Testis (tissue), 3 donors: ENCODE measurements around the gene HOXD1. TPM values are rescaled to one million over a fixed set of nuclear protein-coding genes. Genes with fewer than 3 reads are reported as not detected.

Experiments used
- DNase-seq: peaks from one replicate; pipeline ENCODE4 v3.0.0-alpha.2; 2019
- H3K27ac ChIP-seq, 2 donors: fragments of 200-600 bp; sonication (generic); one replicate each; pipeline ENCODE4 v1.5.1; 2019
- H3K27me3 ChIP-seq: fragments of 200-600 bp; sonication (generic); one replicate; pipeline ENCODE4 v1.5.1; 2019
- H3K36me3 ChIP-seq: fragments of 200-600 bp; sonication (generic); one replicate; pipeline ENCODE4 v1.5.1; 2017; ENCODE audit warnings: low read depth; ENCODE audit errors: missing control alignments
- H3K4me1 ChIP-seq: fragments of 200-600 bp; sonication (generic); one replicate; pipeline ENCODE4 v1.5.1; 2019
- H3K4me3 ChIP-seq, 2 donors: fragments of 200-600 bp; sonication (generic); one replicate each; pipeline ENCODE4 v1.5.1; 2017 to 2019
- H3K9me3 ChIP-seq: fragments of 200-600 bp; sonication (generic); one replicate; pipeline ENCODE4 v1.5.1; 2017
- POLR2A ChIP-seq: fragments of 450-650 bp; IDR thresholded peaks from one replicate; pipeline ENCODE4 v1.6.1; 2017; ENCODE audit warnings: antibody characterized with exemption, mild to moderate bottlenecking, moderate library complexity
- WGBS, 2 donors: methylation state at CpG; one replicate each; pipeline ENCODE4 v1.1.5; 2018; 5-methylcytosine and 5-hydroxymethylcytosine counted together
- intact Hi-C: fragments of 100-400 bp; cut with DNase I; formaldehyde crosslinking; loops from one replicate; pipeline ENCODE4 v1.15.1; 2023; ENCODE audit warnings: low total_unique reads
- polyA plus RNA-seq: library from polyadenylated mRNA; stranded (reverse); fragments of 350-450 nt; fragmentation: Illumina TruSeq; extraction: RNeasy Lipid Tissue Mini Kit (QIAGEN cat#74804); gene quantifications from one replicate; pipeline ENCODE4 v1.2.3, GENCODE V29; 2014; ENCODE audit warnings: low read depth, low replicate concordance; ENCODE audit not compliant: insufficient read depth
- total RNA-seq, 2 donors: library from RNA; depleted of rRNA; stranded (reverse); fragments of >200 nt; gene quantifications; one replicate each; pipeline ENCODE4 v1.2.3, GENCODE V29; 2016
- TF ChIP-seq, protein P1 (sequence below), 3 experiments: fragments of 450-650 bp in 2 of 3; fragments of 200-600 bp in 1 of 3; sonication (generic) in 1 of 3; IDR thresholded peaks; one replicate each; pipeline ENCODE4 v1.5.1; 2016 to 2019; ENCODE audit warnings: antibody characterized with exemption in 3 of 3, mild to moderate bottlenecking in 2 of 3, moderate library complexity in 1 of 3

Gene HOXD1
- total and polyA plus RNA-seq, 3 donors from 2014 or later: 1.8 to 7.6 (median 5.5) TPM

DNA sequence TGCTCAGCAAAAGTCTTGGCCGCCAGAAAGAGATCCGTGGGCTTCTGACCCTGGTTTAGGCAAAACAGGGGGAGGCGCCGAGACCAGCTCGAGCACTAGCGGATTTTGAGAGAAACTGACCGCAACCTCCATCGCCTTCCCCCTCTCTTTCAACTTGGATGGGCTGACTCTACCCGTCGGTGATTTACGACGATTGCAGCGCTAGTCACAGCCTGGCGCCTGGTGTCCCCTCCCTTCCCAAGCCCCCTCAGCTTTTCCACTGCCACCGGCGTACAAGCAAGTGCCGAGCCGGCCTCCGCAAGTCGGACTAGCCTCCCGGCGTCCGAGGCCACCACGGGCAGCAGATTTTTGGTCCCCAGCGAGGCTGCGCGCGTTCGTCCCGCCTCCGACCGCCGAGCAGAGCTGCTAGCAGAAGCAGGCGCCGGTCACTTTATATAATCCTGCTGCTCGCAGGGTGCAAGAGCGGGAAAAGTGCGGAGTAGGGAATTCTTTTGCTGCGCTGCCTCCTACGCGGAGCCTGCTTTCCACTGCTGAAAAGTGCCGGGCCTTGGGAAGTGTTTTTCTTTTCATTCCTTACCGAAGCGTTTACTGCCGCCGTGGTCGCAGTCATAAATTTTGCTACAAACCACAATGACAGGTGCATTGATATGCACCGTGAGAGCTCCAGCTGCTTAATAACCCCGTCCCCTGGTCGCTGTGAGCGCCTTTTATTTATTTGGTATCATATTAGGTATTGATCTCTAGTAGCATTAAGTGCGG lies 23.7 kb upstream of the HOXD1 start:
- Histone ChIP-seq H3K4me1 (peaks cover 6% of the 10 kb centered on the region), H3K36me3 (no peaks in the 10 kb centered on the region), H3K27ac (no peak overlapping the region), H3K4me3 (no peak overlapping the region), H3K27me3 (no peaks in the 10 kb centered on the region), H3K9me3 (no peaks in the 10 kb centered on the region)
- intact Hi-C loops: no loop called here
- WGBS, 2 donors: 51 to 54% methylated on average over 51 to 52 of the region's 52 CpGs
- no peak for TF ChIP-seq POLR2A
- TF ChIP-seq, protein P1, sequence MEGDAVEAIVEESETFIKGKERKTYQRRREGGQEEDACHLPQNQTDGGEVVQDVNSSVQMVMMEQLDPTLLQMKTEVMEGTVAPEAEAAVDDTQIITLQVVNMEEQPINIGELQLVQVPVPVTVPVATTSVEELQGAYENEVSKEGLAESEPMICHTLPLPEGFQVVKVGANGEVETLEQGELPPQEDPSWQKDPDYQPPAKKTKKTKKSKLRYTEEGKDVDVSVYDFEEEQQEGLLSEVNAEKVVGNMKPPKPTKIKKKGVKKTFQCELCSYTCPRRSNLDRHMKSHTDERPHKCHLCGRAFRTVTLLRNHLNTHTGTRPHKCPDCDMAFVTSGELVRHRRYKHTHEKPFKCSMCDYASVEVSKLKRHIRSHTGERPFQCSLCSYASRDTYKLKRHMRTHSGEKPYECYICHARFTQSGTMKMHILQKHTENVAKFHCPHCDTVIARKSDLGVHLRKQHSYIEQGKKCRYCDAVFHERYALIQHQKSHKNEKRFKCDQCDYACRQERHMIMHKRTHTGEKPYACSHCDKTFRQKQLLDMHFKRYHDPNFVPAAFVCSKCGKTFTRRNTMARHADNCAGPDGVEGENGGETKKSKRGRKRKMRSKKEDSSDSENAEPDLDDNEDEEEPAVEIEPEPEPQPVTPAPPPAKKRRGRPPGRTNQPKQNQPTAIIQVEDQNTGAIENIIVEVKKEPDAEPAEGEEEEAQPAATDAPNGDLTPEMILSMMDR (IDR thresholded peaks at IDR 0.05): no peak
- no peak for DNase-seq

DNA sequence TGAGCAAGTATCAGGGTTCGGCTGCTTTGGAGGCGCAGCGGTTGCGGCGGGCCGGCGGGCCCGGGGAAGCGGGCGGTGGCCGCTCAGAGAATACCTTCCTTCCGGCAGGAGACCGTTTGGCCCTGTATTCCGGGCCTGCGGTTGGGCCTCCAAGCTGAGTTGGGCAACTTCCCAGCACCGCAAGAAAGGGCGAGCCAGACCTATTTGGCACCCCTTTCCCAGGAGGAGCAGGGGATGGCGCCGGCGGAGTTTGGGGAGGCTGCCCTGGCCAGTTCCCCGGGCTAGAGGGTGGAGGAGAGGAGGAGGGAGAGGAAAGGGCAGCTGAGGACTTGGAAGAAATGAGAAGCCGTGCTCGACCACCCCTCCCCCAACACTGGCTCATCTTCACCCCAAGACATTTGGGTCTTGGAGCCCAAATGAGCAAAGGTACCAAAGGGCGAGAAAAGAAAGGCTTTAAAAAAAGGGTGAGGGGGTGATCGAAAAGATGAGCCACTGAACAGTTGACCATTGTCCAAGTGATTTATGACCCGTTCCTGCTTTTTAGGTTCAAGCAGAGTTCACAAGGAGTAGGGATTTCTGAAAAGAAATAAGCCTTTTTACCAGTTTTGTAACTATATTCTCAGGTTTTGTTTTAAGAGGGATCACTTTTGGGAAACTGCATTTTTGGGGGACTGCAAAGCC lies 23.0 kb upstream of the HOXD1 start:
- Histone ChIP-seq H3K4me3 (no peak overlapping the region), H3K9me3 (no peaks in the 10 kb centered on the region), H3K27ac (no peak overlapping the region), H3K36me3 (no peaks in the 10 kb centered on the region), H3K27me3 (no peaks in the 10 kb centered on the region), H3K4me1 (peaks cover 13% of the 10 kb centered on the region)
- WGBS, 2 donors: 39 to 50% methylated on average over 8 to 26 of the region's 26 CpGs
- intact Hi-C loops: no loop called here
- no peak for DNase-seq
- TF ChIP-seq POLR2A: no peak
- TF ChIP-seq, protein P1 (IDR thresholded peaks at IDR 0.05): no peak

DNA sequence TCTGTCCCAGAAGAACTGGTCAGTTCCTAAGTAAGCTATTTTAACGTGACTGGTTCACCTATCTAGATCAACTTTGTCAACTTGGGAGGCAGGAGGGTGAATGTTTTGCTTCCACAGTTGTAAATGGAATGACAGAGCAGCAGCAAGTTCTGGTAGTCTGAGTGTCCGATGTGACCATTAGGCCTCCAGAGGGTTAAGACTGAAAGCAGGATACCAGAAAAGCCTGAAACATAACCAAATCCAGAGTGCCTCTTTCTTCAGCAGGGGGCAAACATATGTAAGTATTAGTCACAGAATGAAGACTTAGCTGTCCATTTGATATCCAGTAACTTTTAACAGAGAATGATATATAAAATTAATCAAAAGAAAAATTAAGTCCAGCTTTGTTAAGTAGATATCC lies 22.2 kb upstream of the HOXD1 start:
- no peaks in the 10 kb centered on the region for H3K27me3 ChIP-seq
- WGBS, 2 donors: 62 to 74% methylated on average over 2 of the region's 2 CpGs
- intact Hi-C loops: no loop called here

GRCh38 chr2:176167398-176167797 lies 21.1 kb upstream of the HOXD1 start:
- intact Hi-C loops: no loop called here
- H3K4me3 ChIP-seq: no peak overlapping the region
- H3K27ac ChIP-seq: no peak overlapping the region
- no peaks in the 10 kb centered on the region for H3K9me3 ChIP-seq
- 72 to 80% methylated on average over 1 of the region's 1 CpG for WGBS, 2 donors
- no peaks in the 10 kb centered on the region for H3K27me3 ChIP-seq
- TF ChIP-seq, protein P1 (IDR thresholded peaks at IDR 0.05): no peak
- no peak for TF ChIP-seq POLR2A
- H3K36me3 ChIP-seq: no peaks in the 10 kb centered on the region
- DNase-seq: no peak
- H3K4me1 ChIP-seq: peaks cover 18% of the 10 kb centered on the region

More for the DNA sequence above, 22.2 kb upstream of the HOXD1 start:
- Histone ChIP-seq H3K27ac (no peak overlapping the region), H3K36me3 (no peaks in the 10 kb centered on the region), H3K4me1 (peaks cover 19% of the 10 kb centered on the region), H3K4me3 (no peak overlapping the region), H3K9me3 (no peaks in the 10 kb centered on the region)
- DNase-seq: no peak
- TF ChIP-seq, protein P1 (IDR thresholded peaks at IDR 0.05): no peak
- TF ChIP-seq POLR2A: no peak
